WTC11 (cell line): ENCODE results near the gene BCL11B. TPM values are rescaled to one million over a fixed set of nuclear protein-coding genes. Genes with fewer than 3 reads are reported as not detected.

Source experiments
- ATAC-seq: fragments of 200-7000 bp; cut with Tn5 transposase; 2 replicates; pipeline ENCODE4 v1.10.0; 2021; ENCODE audit warnings: mild to moderate bottlenecking, moderate library complexity
- CTCF ChIA-PET: fragments of 300-600 bp; sonication (Branson Sonifier 250); formaldehyde crosslinking; loops from one replicate; lab custom pipeline; 2021; ENCODE audit warnings: antibody characterized with exemption; lab: Charles Lee
- POLR2A ChIA-PET: fragments of 350-600 bp; sonication (Branson Sonifier 250); formaldehyde crosslinking; loops from one replicate; lab custom pipeline; 2021; ENCODE audit warnings: antibody characterized with exemption; lab: Charles Lee
- DNase-seq: peaks from one replicate; pipeline ENCODE4 v3.0.0; 2021; ENCODE audit warnings: low spot score
- H3K27ac Mint-ChIP-seq: 2 replicates; pipeline ENCODE4 v1.8.0; 2021; ENCODE audit warnings: mixed read lengths
- H3K27me3 Mint-ChIP-seq: 2 replicates; pipeline ENCODE4 v1.8.0; 2021; ENCODE audit warnings: low read depth, mild to moderate bottlenecking, moderate library complexity, mixed read lengths
- H3K36me3 Mint-ChIP-seq: 2 replicates; pipeline ENCODE4 v1.8.0; 2021; ENCODE audit warnings: mixed read lengths
- H3K4me1 Mint-ChIP-seq: 2 replicates; pipeline ENCODE4 v1.8.0; 2022; ENCODE audit warnings: mixed read lengths
- H3K4me3 Mint-ChIP-seq: 2 replicates; pipeline ENCODE4 v1.8.0; 2021; ENCODE audit warnings: mild to moderate bottlenecking, moderate library complexity, mixed read lengths
- H3K9me3 Mint-ChIP-seq: 2 replicates; pipeline ENCODE4 v1.8.0; 2021; ENCODE audit warnings: mixed read lengths
- ARID4B ChIP-seq: sonication (generic); formaldehyde crosslinking; IDR thresholded peaks from 2 replicates; pipeline ENCODE4 v1.8.0; 2023; ENCODE audit warnings: missing genetic modification reagents, mild to moderate bottlenecking, borderline replicate concordance
- EMX1 ChIP-seq: fragments of 250-450 bp; sonication (Bioruptor Pico); IDR thresholded peaks from 2 replicates; pipeline ENCODE4 v1.8.0; 2021; ENCODE audit warnings: mild to moderate bottlenecking
- ETV6 ChIP-seq: sonication (generic); formaldehyde crosslinking; IDR thresholded peaks from 2 replicates; pipeline ENCODE4 v1.8.1; 2022; ENCODE audit warnings: mild to moderate bottlenecking, missing genetic modification reagents
- FOXK1 ChIP-seq: sonication (generic); formaldehyde crosslinking; IDR thresholded peaks from 2 replicates; pipeline ENCODE4 v1.8.0; 2022; ENCODE audit warnings: mild to moderate bottlenecking, moderate library complexity, missing genetic modification reagents
- HMGXB4 ChIP-seq: sonication (generic); formaldehyde crosslinking; IDR thresholded peaks from 2 replicates; pipeline ENCODE4 v1.8.1; 2023; ENCODE audit warnings: mild to moderate bottlenecking, moderate library complexity, missing genetic modification reagents
- JUN ChIP-seq: sonication (generic); formaldehyde crosslinking; IDR thresholded peaks from 2 replicates; pipeline ENCODE4 v1.8.0; 2023; ENCODE audit warnings: mild to moderate bottlenecking, missing genetic modification reagents
- MAX ChIP-seq: sonication (generic); formaldehyde crosslinking; IDR thresholded peaks from 2 replicates; pipeline ENCODE4 v1.8.0; 2022; ENCODE audit warnings: mild to moderate bottlenecking, missing genetic modification reagents
- NFATC4 ChIP-seq: fragments of 250-450 bp; sonication (Bioruptor Pico); IDR thresholded peaks from 2 replicates; pipeline ENCODE4 v1.9.0; 2021; ENCODE audit warnings: mild to moderate bottlenecking
- NR1H2 ChIP-seq: sonication (generic); formaldehyde crosslinking; IDR thresholded peaks from 2 replicates; pipeline ENCODE4 v1.9.0; 2021; ENCODE audit warnings: mild to moderate bottlenecking, moderate library complexity, missing genetic modification reagents
- NR3C1 ChIP-seq: sonication (generic); formaldehyde crosslinking; conservative IDR thresholded peaks from 2 replicates; pipeline ENCODE4 v1.8.1; 2023; ENCODE audit warnings: low read depth, mild to moderate bottlenecking, missing genetic modification reagents
- OVOL2 ChIP-seq: fragments of 250-450 bp; sonication (Bioruptor Pico); IDR thresholded peaks from 2 replicates; pipeline ENCODE4 v1.9.0; 2021; ENCODE audit warnings: mild to moderate bottlenecking, borderline replicate concordance
- PRRX2 ChIP-seq: fragments of 250-450 bp; sonication (Bioruptor Pico); IDR thresholded peaks from 2 replicates; pipeline ENCODE4 v1.8.0; 2021; ENCODE audit warnings: mild to moderate bottlenecking
- SMAD3 ChIP-seq: sonication (generic); formaldehyde crosslinking; IDR thresholded peaks from 2 replicates; pipeline ENCODE4 v1.8.0; 2022; ENCODE audit warnings: missing genetic modification reagents, mild to moderate bottlenecking, borderline replicate concordance
- TEAD1 ChIP-seq: sonication (generic); formaldehyde crosslinking; IDR thresholded peaks from 2 replicates; pipeline ENCODE4 v1.8.0; 2022; ENCODE audit warnings: mild to moderate bottlenecking, missing genetic modification reagents
- ZBTB21 ChIP-seq: sonication (generic); formaldehyde crosslinking; IDR thresholded peaks from 2 replicates; pipeline ENCODE4 v1.8.1; 2023; ENCODE audit warnings: mild to moderate bottlenecking, missing genetic modification reagents, borderline replicate concordance
- ZNF219 ChIP-seq: sonication (generic); formaldehyde crosslinking; IDR thresholded peaks from 2 replicates; pipeline ENCODE4 v1.8.0; 2023; ENCODE audit warnings: missing genetic modification reagents, mild to moderate bottlenecking, borderline replicate concordance
- ZNF281 ChIP-seq: sonication (generic); formaldehyde crosslinking; IDR thresholded peaks from 2 replicates; pipeline ENCODE4 v1.8.0; 2023; ENCODE audit warnings: mild to moderate bottlenecking, missing genetic modification reagents
- ZNF317 ChIP-seq: sonication (generic); formaldehyde crosslinking; IDR thresholded peaks from 2 replicates; pipeline ENCODE4 v1.8.1; 2023; ENCODE audit warnings: low read depth, mild to moderate bottlenecking, moderate library complexity, missing genetic modification reagents, borderline replicate concordance
- ZNF416 ChIP-seq: fragments of 250-450 bp; sonication (Bioruptor Pico); IDR thresholded peaks from 2 replicates; pipeline ENCODE4 v1.9.0; 2021; ENCODE audit warnings: mild to moderate bottlenecking, inconsistent platforms
- total RNA-seq: library from RNA; stranded (reverse); gene quantifications from 3 replicates; pipeline ENCODE4 v1.2.3, GENCODE V29; 2021
- TF ChIP-seq, protein P1 (sequence below): sonication (generic); formaldehyde crosslinking; IDR thresholded peaks from 2 replicates; pipeline ENCODE4 v1.8.0; 2022; ENCODE audit warnings: mild to moderate bottlenecking, missing genetic modification reagents

The BCL11B gene
- total RNA-seq, 1 experiment from 2014 or later, result 9.1 TPM

DNA sequence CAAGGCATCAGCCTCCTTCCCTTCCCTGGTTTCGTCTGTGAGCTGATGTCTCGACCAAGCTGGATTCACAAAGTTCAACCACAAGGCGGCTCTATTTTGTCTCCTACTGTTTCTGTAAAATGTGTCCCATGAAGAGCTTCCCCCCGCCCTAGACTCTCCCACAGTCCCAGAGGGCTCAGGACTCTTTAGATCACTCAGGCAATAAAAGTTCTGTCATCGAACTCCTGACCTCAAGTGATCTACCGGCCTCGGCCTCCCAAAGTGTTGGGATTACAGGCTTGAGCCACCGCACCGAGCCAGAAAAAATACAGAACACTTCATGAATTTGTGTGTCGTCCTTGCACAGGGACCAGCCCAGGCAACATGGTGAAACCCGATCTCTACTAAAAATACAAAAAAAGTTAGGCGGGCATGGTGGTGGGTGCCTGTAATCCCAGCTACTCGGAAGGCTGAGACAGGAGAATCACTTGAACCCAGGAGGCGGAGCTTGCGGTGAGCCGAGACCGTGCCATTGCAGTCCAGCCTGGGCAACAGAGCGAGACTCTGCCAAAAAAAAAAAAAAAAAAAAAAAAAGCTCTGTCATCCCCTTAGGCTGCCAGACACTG lies 149.4 kb downstream of the BCL11B start (continued):
- TF ChIP-seq ZNF281 (CRISPR knock-in tag) (no peak), EMX1 (CRISPR knock-in tag) (no peak), ZNF317 (CRISPR knock-in tag) (no peak), ZNF416 (CRISPR knock-in tag) (no peak), NFATC4 (CRISPR knock-in tag) (no peak), ARID4B (CRISPR knock-in tag) (no peak)

DNA sequence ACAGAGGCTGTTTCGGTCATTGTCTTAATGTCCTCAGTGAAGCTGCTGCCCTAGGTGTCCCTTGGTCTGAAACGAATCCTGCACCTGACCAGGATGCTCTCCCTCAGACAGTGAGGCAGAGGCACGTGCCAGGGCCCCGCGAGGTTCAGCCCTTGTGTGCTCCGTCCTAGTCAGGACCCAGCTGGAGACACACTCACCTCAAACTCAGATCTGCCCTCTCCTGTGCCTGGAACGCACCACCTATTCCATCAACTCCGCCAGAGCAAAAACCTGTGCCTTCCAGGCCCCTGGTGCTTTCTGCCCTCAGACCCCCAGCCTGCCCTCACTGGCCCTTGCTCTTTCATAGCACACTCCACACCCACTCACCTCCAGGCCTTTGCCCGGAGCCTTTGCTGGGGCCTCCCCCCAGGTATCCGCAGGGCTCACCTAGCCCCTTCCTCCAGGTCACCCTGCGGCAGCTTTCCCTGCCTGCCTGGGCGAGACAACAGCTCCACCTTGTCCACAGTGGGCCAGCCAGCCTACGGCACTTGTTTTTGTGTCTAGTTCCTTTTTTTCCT lies 150.6 kb downstream of the BCL11B start:
- ATAC-seq, result no peak
- H3K27me3 Mint-ChIP-seq, result peaks cover 17% of the 10 kb centered on the region
- no peak overlapping the region for H3K27ac Mint-ChIP-seq
- ChIA-PET CTCF (interaction anchor here (0.7 to 2.2 kb wide), 5 partner anchors 12 to 153 kb away, joined by 3 to 10 read pairs (median 4); no protein-coding TSS in a partner anchor), POLR2A (no interaction called here)
- H3K36me3 Mint-ChIP-seq, result no peaks in the 10 kb centered on the region
- no peak for DNase-seq
- H3K9me3 Mint-ChIP-seq, result no peaks in the 10 kb centered on the region
- H3K4me1 Mint-ChIP-seq, result peaks cover 19% of the 10 kb centered on the region
- no peak overlapping the region for H3K4me3 Mint-ChIP-seq
- no peak for TF ChIP-seq TEAD1 (CRISPR knock-in tag)
- TF ChIP-seq PRRX2, result no peak
- TF ChIP-seq JUN (CRISPR knock-in tag), result no peak
- TF ChIP-seq SMAD3 (CRISPR knock-in tag), result no peak
- no peak for TF ChIP-seq NR3C1 (CRISPR knock-in tag)
- no peak for TF ChIP-seq ZBTB21
- no peak for TF ChIP-seq NR1H2
- TF ChIP-seq, protein P1, sequence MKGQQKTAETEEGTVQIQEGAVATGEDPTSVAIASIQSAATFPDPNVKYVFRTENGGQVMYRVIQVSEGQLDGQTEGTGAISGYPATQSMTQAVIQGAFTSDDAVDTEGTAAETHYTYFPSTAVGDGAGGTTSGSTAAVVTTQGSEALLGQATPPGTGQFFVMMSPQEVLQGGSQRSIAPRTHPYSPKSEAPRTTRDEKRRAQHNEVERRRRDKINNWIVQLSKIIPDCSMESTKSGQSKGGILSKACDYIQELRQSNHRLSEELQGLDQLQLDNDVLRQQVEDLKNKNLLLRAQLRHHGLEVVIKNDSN (CRISPR knock-in tag), result no peak
- no peak for TF ChIP-seq OVOL2 (CRISPR knock-in tag)
- no peak for TF ChIP-seq HMGXB4 (CRISPR knock-in tag)
- TF ChIP-seq FOXK1 (CRISPR knock-in tag), result no peak
- TF ChIP-seq ARID4B (CRISPR knock-in tag), result no peak
- no peak for TF ChIP-seq MAX (CRISPR knock-in tag)
- TF ChIP-seq ZNF317 (CRISPR knock-in tag), result no peak
- no peak for TF ChIP-seq ETV6
- no peak for TF ChIP-seq ZNF219 (CRISPR knock-in tag)
